SK-N-SH treated with all-trans-retinoic acid at 6 μM for 48 hours (cell line): Measurements from ENCODE around the gene WWC2.

ENCODE experiments used
- ATAC-seq: fragments of 200-7000 bp; cut with Tn5 transposase; 3 replicates; pipeline ENCODE4 v1.9.1; 2020; ENCODE audit warnings: mild to moderate bottlenecking, moderate library complexity
- ARNTL ChIP-seq: fragments of 450-650 bp; formaldehyde crosslinking; IDR thresholded peaks from 2 replicates; pipeline ENCODE4 v1.5.0; 2020; ENCODE audit warnings: low read depth, mild to moderate bottlenecking, moderate library complexity, borderline replicate concordance
- CREB5 ChIP-seq: fragments of 250-450 bp; sonication (Bioruptor Pico); IDR thresholded peaks from 2 replicates; pipeline ENCODE4 v1.5.1; 2020; ENCODE audit warnings: low read depth, mild to moderate bottlenecking, moderate library complexity
- CSDC2 ChIP-seq: fragments of 250-450 bp; sonication (Bioruptor Pico); IDR thresholded peaks from 2 replicates; pipeline ENCODE4 v1.5.0; 2020; ENCODE audit warnings: mild to moderate bottlenecking, moderate library complexity
- CSRNP3 ChIP-seq: fragments of 250-450 bp; sonication (Bioruptor Pico); IDR thresholded peaks from 2 replicates; pipeline ENCODE4 v1.5.1; 2021; ENCODE audit warnings: mild to moderate bottlenecking, moderate library complexity
- ESRRG ChIP-seq: fragments of 250-450 bp; sonication (Bioruptor Pico); IDR thresholded peaks from 2 replicates; pipeline ENCODE4 v1.6.1; 2021; ENCODE audit warnings: mild to moderate bottlenecking
- GLIS3 ChIP-seq: fragments of 250-450 bp; sonication (Bioruptor Pico); IDR thresholded peaks from 2 replicates; pipeline ENCODE4 v1.5.0; 2020; ENCODE audit warnings: mild to moderate bottlenecking, moderate library complexity
- OSR1 ChIP-seq: fragments of 250-450 bp; sonication (Bioruptor Pico); IDR thresholded peaks from 2 replicates; pipeline ENCODE4 v1.8.0; 2022; ENCODE audit warnings: moderate library complexity, mild to moderate bottlenecking, inconsistent platforms
- PATZ1 ChIP-seq: fragments of 250-450 bp; sonication (Bioruptor Pico); IDR thresholded peaks from 2 replicates; pipeline ENCODE4 v1.8.0; 2020; ENCODE audit warnings: mild to moderate bottlenecking, moderate library complexity, borderline replicate concordance
- POU6F1 ChIP-seq: fragments of 250-450 bp; sonication (Bioruptor Pico); IDR thresholded peaks from 2 replicates; pipeline ENCODE4 v1.8.0; 2021; ENCODE audit warnings: low read depth, mild to moderate bottlenecking, moderate library complexity, borderline replicate concordance
- PPARA ChIP-seq: fragments of 250-450 bp; sonication (Bioruptor Pico); IDR thresholded peaks from 2 replicates; pipeline ENCODE4 v1.5.0; 2020; ENCODE audit warnings: mild to moderate bottlenecking, borderline replicate concordance
- RARB ChIP-seq: fragments of 250-450 bp; sonication (Bioruptor Pico); IDR thresholded peaks from 2 replicates; pipeline ENCODE4 v1.8.0; 2021; ENCODE audit warnings: mild to moderate bottlenecking, moderate library complexity
- SNAI2 ChIP-seq: fragments of 250-450 bp; sonication (Bioruptor Pico); IDR thresholded peaks from 2 replicates; pipeline ENCODE4 v1.5.0; 2020; ENCODE audit warnings: mild to moderate bottlenecking, moderate library complexity
- TOX ChIP-seq: fragments of 250-450 bp; sonication (Bioruptor Pico); IDR thresholded peaks from 2 replicates; pipeline ENCODE4 v1.8.0; 2021; ENCODE audit warnings: mild to moderate bottlenecking, moderate library complexity, borderline replicate concordance
- TSHZ2 ChIP-seq: fragments of 250-450 bp; sonication (Bioruptor Pico); IDR thresholded peaks from 2 replicates; pipeline ENCODE4 v1.5.0; 2020; ENCODE audit warnings: mild to moderate bottlenecking, moderate library complexity
- ZC3H10 ChIP-seq: fragments of 250-450 bp; sonication (Bioruptor Pico); IDR thresholded peaks from 2 replicates; pipeline ENCODE4 v1.5.1; 2021; ENCODE audit warnings: mild to moderate bottlenecking, moderate library complexity
- ZFP3 ChIP-seq: fragments of 250-450 bp; sonication (Bioruptor Pico); IDR thresholded peaks from 2 replicates; pipeline ENCODE4 v1.5.0; 2020; ENCODE audit warnings: mild to moderate bottlenecking, moderate library complexity
- ZFP30 ChIP-seq: fragments of 450-650 bp; formaldehyde crosslinking; IDR thresholded peaks from 2 replicates; pipeline ENCODE4 v1.5.0; 2022; ENCODE audit warnings: mild to moderate bottlenecking, moderate library complexity
- ZNF565 ChIP-seq: fragments of 450-650 bp; formaldehyde crosslinking; conservative IDR thresholded peaks from 2 replicates; pipeline ENCODE4 v1.5.0; 2020; ENCODE audit warnings: low read depth, mild to moderate bottlenecking, moderate library complexity
- ZNF70 ChIP-seq: fragments of 450-650 bp; formaldehyde crosslinking; IDR thresholded peaks from 2 replicates; pipeline ENCODE4 v1.5.0; 2020; ENCODE audit warnings: mild to moderate bottlenecking, moderate library complexity
- ZNF8 ChIP-seq: fragments of 450-650 bp; formaldehyde crosslinking; IDR thresholded peaks from 2 replicates; pipeline ENCODE4 v1.5.0; 2020; ENCODE audit warnings: mild to moderate bottlenecking, moderate library complexity

Gene WWC2

GRCh38 chr4:183098723-183099536 lies at the start of gene WWC2:
WWC2 (plus strand) TSS chr4:183099257; CDS start chr4:183099492, 235 bp downstream.
- peak; percentile 90 for ATAC-seq
- TF ChIP-seq CSDC2 = no peak
- TF ChIP-seq RARB (CRISPR knock-in tag) = no peak
- TF ChIP-seq CREB5 (CRISPR knock-in tag) = no peak
- no peak for TF ChIP-seq ZNF565 (CRISPR knock-in tag)
- no peak for TF ChIP-seq ZC3H10 (CRISPR knock-in tag)
- no peak for TF ChIP-seq PPARA (CRISPR knock-in tag)
- TF ChIP-seq ZFP30 = no peak
- TF ChIP-seq POU6F1 (CRISPR knock-in tag) = no peak
- no peak for TF ChIP-seq OSR1 (CRISPR knock-in tag)
- no peak for TF ChIP-seq TOX
- TF ChIP-seq ZNF8 (CRISPR knock-in tag) = no peak
- TF ChIP-seq ZNF70 (CRISPR knock-in tag) = no peak
- TF ChIP-seq ARNTL (CRISPR knock-in tag) = no peak
- TF ChIP-seq TSHZ2 (CRISPR knock-in tag) = no peak
- TF ChIP-seq PATZ1 (CRISPR knock-in tag) = no peak
- TF ChIP-seq SNAI2 (CRISPR knock-in tag) = no peak

GRCh38 chr4:183053681-183054080 lies 45.4 kb upstream of the WWC2 start:
- no peak for TF ChIP-seq ZC3H10 (CRISPR knock-in tag)
- no peak for TF ChIP-seq ESRRG (CRISPR knock-in tag)
- no peak for TF ChIP-seq PPARA (CRISPR knock-in tag)
- TF ChIP-seq ZFP3 (CRISPR knock-in tag) = no peak
- no peak for TF ChIP-seq ZNF70 (CRISPR knock-in tag)
- no peak for TF ChIP-seq SNAI2 (CRISPR knock-in tag)
- TF ChIP-seq GLIS3 (CRISPR knock-in tag) = no peak
- TF ChIP-seq CSDC2 = no peak
- no peak for TF ChIP-seq TSHZ2 (CRISPR knock-in tag)
- TF ChIP-seq POU6F1 (CRISPR knock-in tag) = no peak
- TF ChIP-seq ZNF8 (CRISPR knock-in tag) = no peak
- no peak for TF ChIP-seq CSRNP3 (CRISPR knock-in tag)
- no peak for TF ChIP-seq ARNTL (CRISPR knock-in tag)
- TF ChIP-seq ZFP30 = no peak
- no peak for TF ChIP-seq ZNF565 (CRISPR knock-in tag)
- no peak for TF ChIP-seq RARB (CRISPR knock-in tag)
- ATAC-seq = no peak
